ENCODE data around the gene CACHD1. TPM values are rescaled to one million over a fixed set of nuclear protein-coding genes. Genes with fewer than 3 reads are reported as not detected.

CACHD1 gene
- total RNA-seq, 2 donors from 2014 or later: 5.3 to 6.7 TPM

DNA sequence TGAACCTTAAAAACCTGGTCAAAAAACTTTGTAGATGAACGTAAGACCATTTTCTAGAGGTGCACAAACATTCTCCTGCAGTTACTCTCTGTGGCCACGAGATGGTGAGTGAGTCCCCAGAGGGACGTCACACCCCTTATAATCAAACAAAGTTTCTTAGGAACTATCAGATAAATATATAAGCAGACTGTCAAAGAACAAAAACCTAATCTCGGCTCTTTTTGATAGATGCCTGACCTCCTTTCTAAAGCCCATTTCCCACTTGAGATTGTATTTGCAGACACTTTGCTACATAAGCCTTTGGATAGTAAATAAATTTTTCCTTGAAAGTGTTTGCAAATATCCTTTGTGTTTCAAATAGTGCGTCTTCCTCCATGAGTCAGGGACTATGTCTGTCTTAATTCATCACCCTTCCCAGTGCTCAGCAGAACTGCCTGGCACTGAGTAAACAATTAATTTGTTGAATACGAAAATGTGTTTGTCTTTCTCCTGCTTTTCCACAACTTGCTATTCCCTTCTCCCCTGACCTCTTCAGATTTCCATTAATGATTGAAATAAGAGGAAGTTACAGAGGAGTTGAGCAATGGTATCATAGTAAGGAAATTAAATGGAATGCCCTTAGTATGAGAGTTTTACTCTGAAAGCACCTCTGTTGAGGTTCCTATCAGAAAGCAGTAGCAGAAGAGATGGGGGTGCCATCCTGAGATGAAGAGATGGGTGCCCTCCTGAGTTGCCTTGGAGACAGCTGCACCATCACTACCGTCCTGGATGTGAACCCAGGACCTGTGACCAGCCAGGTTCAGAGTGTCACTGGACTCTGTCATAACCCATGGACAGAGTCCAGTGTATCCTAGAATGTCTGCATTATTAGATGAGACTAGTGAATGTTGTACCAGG, 217.1 kb downstream of the CACHD1 start:
- Histone ChIP-seq H3K27me3 (replicated peaks; ENCODE audit: insufficient read depth) (no peaks in the 10 kb centered on the region), H3K4me3 (no peak overlapping the region), H3K36me3 (peaks cover 8% of the 10 kb centered on the region), H3K4me1 (ENCODE audit: control insufficient read depth in 1 of 2, low read depth in 2 of 2) (peaks cover 3 to 19% of the 10 kb centered on the region in 2 donors), H3K9me3 (no peaks in the 10 kb centered on the region), H3K27ac (peak overlapping the region in 1 of 2 donors; percentile 31)
- ATAC-seq (ENCODE audit: insufficient number of reproducible peaks, low FRiP score, low read depth) (no peak), DNase-seq (ENCODE audit: low spot score) (no peak)
- TF ChIP-seq, protein P1, sequence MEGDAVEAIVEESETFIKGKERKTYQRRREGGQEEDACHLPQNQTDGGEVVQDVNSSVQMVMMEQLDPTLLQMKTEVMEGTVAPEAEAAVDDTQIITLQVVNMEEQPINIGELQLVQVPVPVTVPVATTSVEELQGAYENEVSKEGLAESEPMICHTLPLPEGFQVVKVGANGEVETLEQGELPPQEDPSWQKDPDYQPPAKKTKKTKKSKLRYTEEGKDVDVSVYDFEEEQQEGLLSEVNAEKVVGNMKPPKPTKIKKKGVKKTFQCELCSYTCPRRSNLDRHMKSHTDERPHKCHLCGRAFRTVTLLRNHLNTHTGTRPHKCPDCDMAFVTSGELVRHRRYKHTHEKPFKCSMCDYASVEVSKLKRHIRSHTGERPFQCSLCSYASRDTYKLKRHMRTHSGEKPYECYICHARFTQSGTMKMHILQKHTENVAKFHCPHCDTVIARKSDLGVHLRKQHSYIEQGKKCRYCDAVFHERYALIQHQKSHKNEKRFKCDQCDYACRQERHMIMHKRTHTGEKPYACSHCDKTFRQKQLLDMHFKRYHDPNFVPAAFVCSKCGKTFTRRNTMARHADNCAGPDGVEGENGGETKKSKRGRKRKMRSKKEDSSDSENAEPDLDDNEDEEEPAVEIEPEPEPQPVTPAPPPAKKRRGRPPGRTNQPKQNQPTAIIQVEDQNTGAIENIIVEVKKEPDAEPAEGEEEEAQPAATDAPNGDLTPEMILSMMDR (IDR thresholded peaks at IDR 0.05): peak; percentile 89

DNA sequence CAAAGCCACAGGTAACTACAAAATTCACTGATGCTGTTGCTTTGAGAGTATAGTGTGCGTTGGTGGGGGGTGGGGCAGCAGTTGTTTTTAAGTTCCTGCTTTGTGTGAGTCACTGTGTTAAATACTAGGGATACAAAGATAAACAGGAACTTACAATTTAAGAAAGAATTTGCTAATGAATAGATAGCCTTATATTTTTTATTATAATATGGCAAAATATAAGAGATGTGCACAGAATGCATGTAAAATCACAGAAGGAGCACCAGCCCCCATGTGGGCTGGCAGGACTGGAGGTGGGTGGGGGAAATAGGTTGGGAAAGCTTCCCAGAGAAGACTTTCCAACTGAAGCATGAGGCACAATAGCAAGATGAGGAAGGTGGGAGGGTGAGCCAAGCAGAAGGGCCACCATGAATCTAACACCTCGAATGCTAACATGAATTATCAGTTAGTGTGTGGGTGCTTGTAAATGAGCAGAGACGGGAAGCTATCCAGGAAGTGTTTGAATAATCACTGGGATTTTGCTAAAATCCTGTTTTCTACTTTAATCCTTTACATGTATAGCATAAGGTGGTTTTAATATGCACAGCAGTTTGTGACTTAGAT, 217.9 kb downstream of the CACHD1 start:
- ATAC-seq (ENCODE audit: insufficient number of reproducible peaks, low FRiP score, low read depth) (no peak), DNase-seq (ENCODE audit: low spot score) (no peak)
- Histone ChIP-seq H3K9me3 (no peaks in the 10 kb centered on the region), H3K4me1 (ENCODE audit: control insufficient read depth in 1 of 2, low read depth in 2 of 2) (peaks cover 6 to 26% of the 10 kb centered on the region in 2 donors), H3K27me3 (replicated peaks; ENCODE audit: insufficient read depth) (no peaks in the 10 kb centered on the region), H3K27ac (peak overlapping the region in 1 of 2 donors; percentile 31), H3K4me3 (no peak overlapping the region), H3K36me3 (peaks cover 5% of the 10 kb centered on the region)
- TF ChIP-seq, protein P1 (IDR thresholded peaks at IDR 0.05): no peak

DNA sequence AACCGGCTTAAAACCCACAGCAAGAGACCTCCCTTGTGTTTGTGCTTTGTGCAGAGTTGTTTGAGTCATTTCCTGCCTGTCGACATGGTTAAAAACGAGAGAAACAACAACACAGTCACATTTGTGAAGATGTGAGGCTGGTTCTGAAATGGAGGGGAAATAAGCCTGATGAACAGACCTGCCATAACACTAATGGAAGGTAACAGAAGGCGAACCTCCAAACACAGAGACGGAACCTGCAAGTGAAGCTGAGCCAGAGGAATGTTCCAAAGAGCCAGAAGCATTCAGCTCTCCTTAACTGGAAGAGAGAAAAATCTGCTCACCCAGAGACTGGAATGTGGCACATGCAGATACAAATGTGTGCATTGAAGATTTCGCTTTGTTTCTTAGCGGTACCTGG, 221.7 kb downstream of the CACHD1 start:
- Histone ChIP-seq H3K4me3 (peak overlapping the region; percentile 63), H3K36me3 (no peaks in the 10 kb centered on the region), H3K27me3 (replicated peaks; ENCODE audit: insufficient read depth) (no peaks in the 10 kb centered on the region), H3K27ac (peak overlapping the region; percentile 61 to 64), H3K4me1 (ENCODE audit: control insufficient read depth in 1 of 2, low read depth in 2 of 2) (peaks cover 8 to 33% of the 10 kb centered on the region in 2 donors), H3K9me3 (no peaks in the 10 kb centered on the region)
- TF ChIP-seq, protein P1 (IDR thresholded peaks at IDR 0.05): no peak
- DNase-seq (ENCODE audit: low spot score) (no peak), ATAC-seq (ENCODE audit: insufficient number of reproducible peaks, low FRiP score, low read depth) (no peak)

DNA sequence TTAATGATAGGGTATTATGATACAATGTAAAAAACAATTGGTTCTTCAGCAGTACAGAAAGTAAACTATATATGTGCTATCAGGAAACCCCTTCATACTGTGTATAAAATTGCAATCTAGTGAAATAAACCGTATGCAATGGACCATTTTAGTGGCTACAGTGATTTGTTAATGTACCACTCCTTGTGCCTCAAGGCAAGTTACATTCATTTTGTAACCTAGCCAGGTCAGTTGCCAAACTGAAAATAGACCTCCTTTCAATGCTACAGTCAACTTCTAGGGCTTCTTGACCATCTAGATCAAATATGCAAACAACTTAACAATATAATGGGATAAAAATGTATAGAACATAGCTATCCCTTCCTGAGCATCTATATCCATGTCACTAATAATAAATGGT, 223.0 kb downstream of the CACHD1 start:
- H3K4me1 ChIP-seq (ENCODE audit: control insufficient read depth in 1 of 2, low read depth in 2 of 2): peaks cover 6 to 26% of the 10 kb centered on the region in 2 donors
- H3K27ac ChIP-seq: peak overlapping the region; percentile 61 to 64
- ATAC-seq (ENCODE audit: insufficient number of reproducible peaks, low FRiP score, low read depth) (no peak), DNase-seq (ENCODE audit: low spot score) (no peak)
- H3K27me3 ChIP-seq (replicated peaks; ENCODE audit: insufficient read depth): no peaks in the 10 kb centered on the region
- H3K36me3 ChIP-seq: no peaks in the 10 kb centered on the region
- H3K9me3 ChIP-seq: no peaks in the 10 kb centered on the region
- peak overlapping the region; percentile 63 for H3K4me3 ChIP-seq
- TF ChIP-seq, protein P1 (IDR thresholded peaks at IDR 0.05): no peak

DNA sequence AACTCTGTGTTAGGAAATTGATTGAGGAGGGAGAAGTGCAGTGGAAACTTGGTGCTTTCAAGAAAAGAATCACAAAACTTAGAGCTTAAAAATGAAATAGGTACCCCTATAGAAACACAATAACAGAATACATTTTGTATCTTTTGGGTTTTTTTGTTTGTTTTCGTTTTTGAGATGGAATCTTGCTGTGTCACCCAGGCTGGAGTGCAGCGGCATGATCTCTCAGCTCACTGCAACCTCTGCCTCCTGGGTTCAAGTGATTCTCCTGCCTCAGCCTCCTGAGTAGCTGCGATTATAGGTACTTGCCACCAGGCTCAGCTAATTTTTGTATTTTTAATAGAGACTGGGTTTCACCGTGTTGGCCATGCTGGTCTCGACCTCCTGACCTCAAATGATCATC, 223.5 kb downstream of the CACHD1 start:
- Histone ChIP-seq H3K4me1 (ENCODE audit: control insufficient read depth in 1 of 2, low read depth in 2 of 2) (peaks cover 6 to 26% of the 10 kb centered on the region in 2 donors), H3K27ac (peak overlapping the region in 1 of 2 donors; percentile 64), H3K27me3 (replicated peaks; ENCODE audit: insufficient read depth) (no peaks in the 10 kb centered on the region), H3K4me3 (no peak overlapping the region), H3K9me3 (no peaks in the 10 kb centered on the region), H3K36me3 (no peaks in the 10 kb centered on the region)
- ATAC-seq (ENCODE audit: insufficient number of reproducible peaks, low FRiP score, low read depth): no peak
- DNase-seq (ENCODE audit: low spot score): no peak
- TF ChIP-seq, protein P1 (IDR thresholded peaks at IDR 0.05): no peak
